RWPE2 (cell line): Measurements from ENCODE around the gene GPATCH8.
A peak's percentile ranks its signal among the peaks of the same experiment; 100 is the strongest.

ENCODE experiments used
- ATAC-seq: fragments of 200-7000 bp; cut with Tn5 transposase; 3 replicates; pipeline ENCODE4 v1.9.1; 2021; ENCODE audit warnings: low read depth
- DNase-seq: peaks from one replicate; pipeline ENCODE4 v3.0.0-alpha.2; 2020; ENCODE audit warnings: low spot score
- H3K27ac ChIP-seq: fragments of 450-650 bp; 2 replicates; pipeline ENCODE4 v1.5.1; 2017; ENCODE audit warnings: mild to moderate bottlenecking; ENCODE audit not compliant: poor library complexity, severe bottlenecking
- H3K27me3 ChIP-seq: fragments of 250-450 bp; sonication (Bioruptor Pico); 2 replicates; pipeline ENCODE4 v1.5.1; 2021; ENCODE audit warnings: mild to moderate bottlenecking, moderate library complexity; ENCODE audit not compliant: insufficient read depth, poor library complexity, severe bottlenecking
- H3K36me3 ChIP-seq: fragments of 250-450 bp; sonication (Bioruptor Pico); 2 replicates; pipeline ENCODE4 v1.5.1; 2020; ENCODE audit warnings: low read depth, mild to moderate bottlenecking, moderate library complexity
- H3K4me1 ChIP-seq: fragments of 250-450 bp; sonication (Bioruptor Pico); 2 replicates; pipeline ENCODE4 v1.5.1; 2021; ENCODE audit warnings: mild to moderate bottlenecking, moderate library complexity; ENCODE audit not compliant: insufficient read depth, poor library complexity, severe bottlenecking
- H3K4me3 ChIP-seq: fragments of 250-450 bp; sonication (Bioruptor Pico); 2 replicates; pipeline ENCODE4 v1.5.1; 2021; ENCODE audit warnings: mild to moderate bottlenecking, moderate library complexity; ENCODE audit not compliant: severe bottlenecking
- H3K9me3 ChIP-seq: fragments of 250-450 bp; sonication (Bioruptor Pico); 2 replicates; pipeline ENCODE4 v1.5.1; 2021; ENCODE audit warnings: mild to moderate bottlenecking, moderate library complexity; ENCODE audit not compliant: severe bottlenecking
- TF ChIP-seq, protein P1 (sequence below): fragments of 450-650 bp; IDR thresholded peaks from one replicate; pipeline ENCODE4 v1.5.1; 2017; ENCODE audit warnings: mild to moderate bottlenecking, moderate library complexity; ENCODE audit not compliant: poor library complexity, severe bottlenecking

GPATCH8 gene

GRCh38 chr17:44352828-44353671, 150.2 kb downstream of the GPATCH8 start:
- peaks cover 24% of the 10 kb centered on the region; the same call in 1 of the 2 replicates for H3K36me3 ChIP-seq
- H3K4me3 ChIP-seq: peak overlapping the region; percentile 53
- DNase-seq (no peak), ATAC-seq (no peak)
- H3K27ac ChIP-seq: no peak overlapping the region
- H3K4me1 ChIP-seq: peaks cover 9% of the 10 kb centered on the region
- TF ChIP-seq, protein P1, sequence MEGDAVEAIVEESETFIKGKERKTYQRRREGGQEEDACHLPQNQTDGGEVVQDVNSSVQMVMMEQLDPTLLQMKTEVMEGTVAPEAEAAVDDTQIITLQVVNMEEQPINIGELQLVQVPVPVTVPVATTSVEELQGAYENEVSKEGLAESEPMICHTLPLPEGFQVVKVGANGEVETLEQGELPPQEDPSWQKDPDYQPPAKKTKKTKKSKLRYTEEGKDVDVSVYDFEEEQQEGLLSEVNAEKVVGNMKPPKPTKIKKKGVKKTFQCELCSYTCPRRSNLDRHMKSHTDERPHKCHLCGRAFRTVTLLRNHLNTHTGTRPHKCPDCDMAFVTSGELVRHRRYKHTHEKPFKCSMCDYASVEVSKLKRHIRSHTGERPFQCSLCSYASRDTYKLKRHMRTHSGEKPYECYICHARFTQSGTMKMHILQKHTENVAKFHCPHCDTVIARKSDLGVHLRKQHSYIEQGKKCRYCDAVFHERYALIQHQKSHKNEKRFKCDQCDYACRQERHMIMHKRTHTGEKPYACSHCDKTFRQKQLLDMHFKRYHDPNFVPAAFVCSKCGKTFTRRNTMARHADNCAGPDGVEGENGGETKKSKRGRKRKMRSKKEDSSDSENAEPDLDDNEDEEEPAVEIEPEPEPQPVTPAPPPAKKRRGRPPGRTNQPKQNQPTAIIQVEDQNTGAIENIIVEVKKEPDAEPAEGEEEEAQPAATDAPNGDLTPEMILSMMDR: no peak
- no peaks in the 10 kb centered on the region for H3K27me3 ChIP-seq
- no peaks in the 10 kb centered on the region for H3K9me3 ChIP-seq

DNA sequence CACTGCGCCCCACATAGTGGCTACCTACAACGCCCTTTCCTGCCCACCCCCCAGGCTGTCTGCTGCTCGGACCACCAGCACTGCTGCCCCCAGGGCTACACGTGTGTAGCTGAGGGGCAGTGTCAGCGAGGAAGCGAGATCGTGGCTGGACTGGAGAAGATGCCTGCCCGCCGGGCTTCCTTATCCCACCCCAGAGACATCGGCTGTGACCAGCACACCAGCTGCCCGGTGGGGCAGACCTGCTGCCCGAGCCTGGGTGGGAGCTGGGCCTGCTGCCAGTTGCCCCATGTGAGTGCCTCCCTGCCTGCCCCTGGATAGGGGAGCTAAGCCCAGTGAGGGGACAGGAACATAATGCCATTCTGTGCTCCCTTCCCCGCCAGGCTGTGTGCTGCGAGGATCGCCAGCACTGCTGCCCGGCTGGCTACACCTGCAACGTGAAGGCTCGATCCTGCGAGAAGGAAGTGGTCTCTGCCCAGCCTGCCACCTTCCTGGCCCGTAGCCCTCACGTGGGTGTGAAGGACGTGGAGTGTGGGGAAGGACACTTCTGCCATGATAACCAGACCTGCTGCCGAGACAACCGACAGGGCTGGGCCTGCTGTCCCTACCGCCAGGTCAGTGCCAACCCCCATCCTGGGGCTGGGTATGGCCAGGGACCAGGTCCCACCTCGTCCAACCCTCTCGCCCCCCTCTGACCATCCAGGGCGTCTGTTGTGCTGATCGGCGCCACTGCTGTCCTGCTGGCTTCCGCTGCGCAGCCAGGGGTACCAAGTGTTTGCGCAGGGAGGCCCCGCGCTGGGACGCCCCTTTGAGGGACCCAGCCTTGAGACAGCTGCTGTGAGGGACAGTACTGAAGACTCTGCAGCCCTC, 151.0 kb downstream of the GPATCH8 start:
- ATAC-seq: no peak
- H3K27ac ChIP-seq: no peak overlapping the region
- no peak overlapping the region for H3K4me3 ChIP-seq

GRCh38 chr17:44351464-44351863, 151.7 kb downstream of the GPATCH8 start:
- TF ChIP-seq, protein P1: no peak
- Histone ChIP-seq H3K4me3 (no peak overlapping the region), H3K27me3 (no peaks in the 10 kb centered on the region), H3K4me1 (peaks cover 12% of the 10 kb centered on the region), H3K36me3 (peaks cover 24% of the 10 kb centered on the region; the same call in 1 of the 2 replicates), H3K9me3 (no peaks in the 10 kb centered on the region), H3K27ac (no peak overlapping the region)
- no peak for DNase-seq
- ATAC-seq: no peak

More for the DNA sequence above, 151.0 kb downstream of the GPATCH8 start:
- Histone ChIP-seq H3K36me3 (peaks cover 24% of the 10 kb centered on the region; the same call in 1 of the 2 replicates), H3K4me1 (peaks cover 12% of the 10 kb centered on the region), H3K9me3 (no peaks in the 10 kb centered on the region), H3K27me3 (no peaks in the 10 kb centered on the region)
- TF ChIP-seq, protein P1: no peak
- DNase-seq: no peak

DNA sequence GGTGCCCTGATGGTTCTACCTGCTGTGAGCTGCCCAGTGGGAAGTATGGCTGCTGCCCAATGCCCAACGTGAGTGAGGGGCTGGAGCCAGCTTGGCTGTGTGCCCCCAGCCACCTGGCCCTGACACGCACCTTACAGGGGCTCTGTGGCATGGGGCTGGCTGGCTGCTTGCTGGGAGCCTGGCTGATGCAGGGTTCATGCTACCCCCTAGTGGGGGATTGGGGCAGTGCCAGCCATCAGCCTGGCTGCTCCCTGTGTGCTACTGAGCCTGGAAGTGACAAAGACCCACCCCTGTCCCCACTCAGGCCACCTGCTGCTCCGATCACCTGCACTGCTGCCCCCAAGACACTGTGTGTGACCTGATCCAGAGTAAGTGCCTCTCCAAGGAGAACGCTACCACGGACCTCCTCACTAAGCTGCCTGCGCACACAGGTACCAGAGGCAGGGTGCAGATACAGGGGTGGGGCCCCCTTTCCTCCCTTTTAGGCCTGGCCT, 152.4 kb downstream of the GPATCH8 start:
- no peak overlapping the region for H3K4me3 ChIP-seq
- peak; percentile 52 for ATAC-seq
- H3K27me3 ChIP-seq: no peaks in the 10 kb centered on the region
- no peaks in the 10 kb centered on the region for H3K9me3 ChIP-seq
- no peak overlapping the region for H3K27ac ChIP-seq
- peaks cover 24% of the 10 kb centered on the region; the same call in 1 of the 2 replicates for H3K36me3 ChIP-seq
- TF ChIP-seq, protein P1: peak; percentile 80
- H3K4me1 ChIP-seq: peaks cover 14% of the 10 kb centered on the region
- DNase-seq: no peak
